PC-3 (cell line): ENCODE measurements around the gene NCL. TPM values are rescaled to one million over a fixed set of nuclear protein-coding genes. Genes with fewer than 3 reads are reported as not detected.
A peak's percentile ranks its signal among the peaks of the same experiment; 100 is the strongest.

ENCODE experiments used
- ATAC-seq: fragments of 200-7000 bp; cut with Tn5 transposase; 2 replicates; pipeline ENCODE4 v1.9.1; 2020; ENCODE audit warnings: mild to moderate bottlenecking, moderate library complexity
- BruUV-seq: library from RNA; stranded (reverse); fragments of 400-500 nt; replicated peaks from 2 replicates; lab custom pipeline; 2021; lab: Mats Ljungman, UMichigan
- CTCF ChIA-PET: fragments of 300-600 bp; sonication (Branson Sonifier 250); formaldehyde crosslinking; loops from one replicate; lab custom pipeline; 2022; ENCODE audit warnings: antibody characterized with exemption; lab: Charles Lee
- POLR2A ChIA-PET: fragments of 300-600 bp; sonication (Branson Sonifier 250); formaldehyde crosslinking; loops from one replicate; lab custom pipeline; 2022; ENCODE audit warnings: antibody characterized with exemption; ENCODE audit not compliant: unreplicated experiment; lab: Charles Lee
- DNase-seq: peaks from one replicate; pipeline ENCODE4 v3.0.0-alpha.2; 2015
- H2AFZ ChIP-seq: fragments of 300-600 bp; sonication (generic); 2 replicates; pipeline ENCODE4 v1.6.0; 2016; ENCODE audit warnings: antibody characterized with exemption, low read length
- H3F3A ChIP-seq: fragments of 300-600 bp; sonication (generic); one replicate; pipeline ENCODE4 v1.6.0; 2017; ENCODE audit warnings: antibody characterized with exemption, low read length, control low read depth, mild to moderate bottlenecking; ENCODE audit not compliant: unreplicated experiment
- H3K27ac ChIP-seq: fragments of 300-600 bp; sonication (generic); 2 replicates; pipeline ENCODE4 v1.5.1; 2016; ENCODE audit warnings: mild to moderate bottlenecking, low read length
- H3K27me3 ChIP-seq: fragments of 300-600 bp; sonication (generic); 2 replicates; pipeline ENCODE4 v1.6.1; 2016; ENCODE audit warnings: low read length, mixed read lengths
- H3K36me3 ChIP-seq: fragments of 300-600 bp; sonication (generic); 2 replicates; pipeline ENCODE4 v1.6.1; 2016; ENCODE audit warnings: low read depth, mixed run types, low read length, mixed read lengths
- H3K4me1 ChIP-seq: fragments of 300-600 bp; sonication (generic); 2 replicates; pipeline ENCODE4 v1.5.1; 2016; ENCODE audit warnings: low read length; ENCODE audit not compliant: insufficient read depth
- H3K4me2 ChIP-seq: fragments of 300-600 bp; sonication (generic); 2 replicates; pipeline ENCODE4 v1.6.0; 2016; ENCODE audit warnings: low read length
- H3K4me3 ChIP-seq: fragments of 300-600 bp; sonication (generic); 2 replicates; pipeline ENCODE4 v1.5.1; 2016; ENCODE audit warnings: mild to moderate bottlenecking, low read length, mixed read lengths
- H3K79me2 ChIP-seq: fragments of 300-600 bp; sonication (generic); 2 replicates; pipeline ENCODE4 v1.6.1; 2017; ENCODE audit warnings: low read length, mixed read lengths
- H3K9ac ChIP-seq: fragments of 300-600 bp; sonication (generic); 2 replicates; pipeline ENCODE4 v1.6.0; 2016; ENCODE audit warnings: mild to moderate bottlenecking, low read length
- H3K9me2 ChIP-seq: fragments of 300-600 bp; sonication (generic); replicated peaks from 2 replicates; pipeline ENCODE4 v1.6.1; 2016; ENCODE audit warnings: mixed run types, low read length, mixed read lengths
- H3K9me3 ChIP-seq: fragments of 300-600 bp; sonication (generic); 2 replicates; pipeline ENCODE4 v1.6.1; 2016; ENCODE audit warnings: low read length, mixed read lengths
- H4K20me1 ChIP-seq: fragments of 300-600 bp; sonication (generic); 2 replicates; pipeline ENCODE4 v1.6.1; 2016; ENCODE audit warnings: low read length, mixed read lengths
- CTCF ChIP-seq: fragments of 300-600 bp; sonication (generic); conservative IDR thresholded peaks from 2 replicates; pipeline ENCODE4 v1.5.1; 2017; ENCODE audit warnings: antibody characterized with exemption, low read depth, mild to moderate bottlenecking, low read length
- EZH2 ChIP-seq: fragments of 300-600 bp; sonication (generic); IDR thresholded peaks from one replicate; pipeline ENCODE4 v1.6.1; 2017; ENCODE audit warnings: antibody characterized with exemption, mild to moderate bottlenecking, low read length; ENCODE audit not compliant: unreplicated experiment
- EZH2phosphoT487 ChIP-seq: fragments of 300-600 bp; sonication (generic); IDR thresholded peaks from 2 replicates; pipeline ENCODE4 v1.6.1; 2018; ENCODE audit warnings: mild to moderate bottlenecking, antibody characterized with exemption, low read length, borderline replicate concordance
- intact Hi-C: fragments of 100-400 bp; cut with micrococcal nuclease; formaldehyde crosslinking; loops from 2 replicates; pipeline ENCODE4 v1.9.0; 2023
- total RNA-seq: library from RNA; depleted of rRNA; stranded (reverse); fragments of >200 nt; gene quantifications from 2 replicates; pipeline ENCODE4 v1.2.3, GENCODE V29; 2014

NCL gene
- total RNA-seq, 1 experiment from 2014 or later: 430 TPM

- Histone ChIP-seq H3K9me3 (no peaks in the 10 kb centered on the region), H3K9ac (no peak overlapping the region), H3K4me2 (no peak overlapping the region), H3K27ac (no peak overlapping the region), H3K27me3 (no peaks in the 10 kb centered on the region), H3K9me2 (no peaks in the 10 kb centered on the region), H3K79me2 (no peaks in the 10 kb centered on the region), H2AFZ (no peak overlapping the region), H3K4me1 (0 out of 2 replicates have a peak, but pooled peaks cover 4% of the 10 kb centered on the region), H4K20me1 (no peaks in the 10 kb centered on the region), H3K36me3 (no peaks in the 10 kb centered on the region), H3F3A (no peaks in the 10 kb centered on the region), H3K4me3 (no peak overlapping the region)
- BruUV-seq: no TSS peak
- DNase-seq: no peak
- POLR2A ChIA-PET: no interaction called here
- intact Hi-C loops: no loop called here
- CTCF ChIA-PET: no interaction called here
- ATAC-seq: no peak
- TF ChIP-seq EZH2phosphoT487: no peak
These were observed 22.7 kb upstream of the NCL start for GRCh38 chr2:231486851-231487596.

DNA sequence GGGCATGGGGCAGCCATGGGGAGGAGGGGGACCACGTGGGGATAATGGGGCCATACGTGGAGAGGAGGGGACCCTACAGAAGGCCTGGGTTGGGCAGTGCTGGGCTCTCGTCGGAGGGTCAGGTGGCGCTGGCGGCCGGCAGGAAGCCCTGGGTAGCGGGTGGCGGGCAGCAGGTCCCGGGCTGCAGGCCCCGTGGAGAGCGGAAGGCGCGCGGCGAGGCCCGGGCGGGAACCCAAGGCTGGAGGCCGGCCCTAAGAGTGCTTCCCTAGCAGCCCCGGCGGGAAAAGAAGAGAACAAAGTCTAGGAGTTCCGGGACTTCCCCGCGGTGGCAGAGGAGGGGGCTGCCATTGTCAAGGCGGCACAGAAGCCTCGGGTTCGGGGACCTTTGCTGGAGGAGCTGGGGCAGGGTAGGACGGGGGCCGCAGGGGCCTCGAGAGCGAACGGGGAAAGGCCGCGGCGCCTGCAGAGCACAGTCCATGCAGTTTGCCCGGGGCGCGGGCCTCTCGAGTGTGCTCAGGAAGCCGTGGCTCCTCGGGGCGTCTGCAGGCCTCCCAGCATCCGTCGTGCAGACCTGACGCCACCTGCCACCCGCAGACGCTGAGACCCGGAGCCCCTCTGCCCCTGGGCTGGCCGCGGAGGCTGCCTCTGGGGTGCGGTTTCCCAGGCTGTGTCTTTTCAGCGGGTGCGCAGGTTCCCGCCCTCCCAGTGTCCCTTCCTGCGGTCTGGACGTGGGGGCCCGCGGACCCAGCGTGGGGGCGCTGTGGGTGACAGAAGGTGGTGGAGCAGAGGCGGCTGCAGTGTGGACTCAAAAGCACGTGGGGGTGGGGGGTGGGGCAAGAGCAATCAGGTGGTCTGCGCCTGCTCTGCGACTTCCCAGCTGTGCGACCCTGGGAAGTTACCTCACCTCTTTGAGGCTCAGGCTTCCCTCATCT is 19.4 kb upstream of the NCL start:
- no peaks in the 10 kb centered on the region for H3K9me2 ChIP-seq
- intact Hi-C loops: no loop called here
- no peaks in the 10 kb centered on the region for H3K9me3 ChIP-seq
- no peak overlapping the region for H3K9ac ChIP-seq
- H3K27me3 ChIP-seq: no peaks in the 10 kb centered on the region
- TF ChIP-seq CTCF (no peak), EZH2 (no peak), EZH2phosphoT487 (no peak)
- H3K36me3 ChIP-seq: no peaks in the 10 kb centered on the region
- DNase-seq (no peak), ATAC-seq (no peak)
- H3K4me3 ChIP-seq: no peak overlapping the region
- H3F3A ChIP-seq: no peaks in the 10 kb centered on the region
- no peaks in the 10 kb centered on the region for H4K20me1 ChIP-seq
- no peak overlapping the region for H3K4me2 ChIP-seq
- no peak overlapping the region for H3K27ac ChIP-seq
- H3K79me2 ChIP-seq: no peaks in the 10 kb centered on the region
- no TSS peak for BruUV-seq
- ChIA-PET CTCF (interaction anchor here (1.1 kb wide), 1 partner anchor 19 kb away, joined by 5 read pairs; the partner anchor contains the start of gene NCL), POLR2A (interaction anchor here (0.6 kb wide), 1 partner anchor 29 kb away, joined by 5 read pairs; no protein-coding TSS in a partner anchor)
- H2AFZ ChIP-seq: peak overlapping the region; percentile 71
- H3K4me1 ChIP-seq: 0 out of 2 replicates have a peak, but pooled peaks cover 4% of the 10 kb centered on the region

DNA sequence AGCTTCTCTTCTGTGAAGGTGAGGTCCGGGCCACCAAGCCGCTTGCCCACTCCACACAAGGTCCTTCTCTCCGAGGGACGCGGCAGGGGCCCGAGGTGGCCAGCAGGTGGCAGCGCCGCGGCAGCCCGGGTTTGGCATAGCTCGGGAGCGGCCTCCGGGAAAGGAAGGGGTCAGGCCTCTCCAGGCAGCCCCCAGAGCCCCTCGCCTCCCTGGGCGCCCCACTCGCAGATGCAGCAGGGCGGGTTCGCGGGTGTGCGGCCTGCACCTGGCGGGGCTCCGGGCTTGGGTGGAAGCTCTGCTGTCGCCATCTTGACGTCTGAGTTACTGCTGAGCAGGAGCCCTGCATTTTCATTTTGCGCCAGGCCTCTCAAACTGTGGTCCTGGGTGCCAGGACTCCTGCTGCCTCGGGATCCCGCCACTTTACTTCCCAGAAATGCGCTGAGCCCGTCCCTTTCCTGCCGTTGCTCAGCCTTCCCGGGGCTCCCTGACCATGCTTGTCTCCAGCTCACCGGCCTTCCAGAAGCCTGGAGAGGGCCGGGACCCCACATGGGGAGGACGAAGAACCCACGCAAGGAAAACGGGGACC is 18.6 kb upstream of the NCL start:
- ATAC-seq (peak; percentile 98), DNase-seq (peak; percentile 69)
- peak overlapping the region; percentile 38 for H3K9ac ChIP-seq
- no peaks in the 10 kb centered on the region for H3K27me3 ChIP-seq
- intact Hi-C loops: loop anchor here (1.0 kb wide), 1 partner anchor 75 kb away; no protein-coding TSS in a partner anchor
- no peaks in the 10 kb centered on the region for H3K9me3 ChIP-seq
- H4K20me1 ChIP-seq: no peaks in the 10 kb centered on the region
- no peaks in the 10 kb centered on the region for H3K9me2 ChIP-seq
- TSS peak; percentile 89 for BruUV-seq
- no peak overlapping the region for H3K27ac ChIP-seq
- no peaks in the 10 kb centered on the region for H3F3A ChIP-seq
- POLR2A ChIA-PET: interaction anchor here (0.6 kb wide), 2 partner anchors 30 to 54 kb away, joined by 3 to 5 read pairs; no protein-coding TSS in a partner anchor
- H3K4me2 ChIP-seq: peak overlapping the region; percentile 72
- TF ChIP-seq CTCF (peak; percentile 86), EZH2phosphoT487 (no peak)
- H3K36me3 ChIP-seq: no peaks in the 10 kb centered on the region
- H3K4me1 ChIP-seq: 0 out of 2 replicates have a peak, but pooled peaks cover 4% of the 10 kb centered on the region
- peak overlapping the region; percentile 40; the same call in 1 of the 2 replicates for H3K4me3 ChIP-seq
- no peaks in the 10 kb centered on the region for H3K79me2 ChIP-seq
- CTCF ChIA-PET: interaction anchor here (1.1 kb wide), 1 partner anchor 19 kb away, joined by 5 read pairs; the partner anchor contains the start of gene NCL
- H2AFZ ChIP-seq: peak overlapping the region; percentile 71
